Myometrial cell (primary cell): ENCODE measurements around the gene SLC35E3. TPM values are rescaled to one million over a fixed set of nuclear protein-coding genes. Genes with fewer than 3 reads are reported as not detected.

Experiments used
- total RNA-seq: library from RNA; depleted of rRNA; stranded (reverse); fragments of >200 nt; gene quantifications from 2 replicates; pipeline ENCODE4 v1.2.3, GENCODE V29; 2015

Gene SLC35E3
- 1.7 and 3.2 TPM in 2 replicates for total RNA-seq

DNA sequence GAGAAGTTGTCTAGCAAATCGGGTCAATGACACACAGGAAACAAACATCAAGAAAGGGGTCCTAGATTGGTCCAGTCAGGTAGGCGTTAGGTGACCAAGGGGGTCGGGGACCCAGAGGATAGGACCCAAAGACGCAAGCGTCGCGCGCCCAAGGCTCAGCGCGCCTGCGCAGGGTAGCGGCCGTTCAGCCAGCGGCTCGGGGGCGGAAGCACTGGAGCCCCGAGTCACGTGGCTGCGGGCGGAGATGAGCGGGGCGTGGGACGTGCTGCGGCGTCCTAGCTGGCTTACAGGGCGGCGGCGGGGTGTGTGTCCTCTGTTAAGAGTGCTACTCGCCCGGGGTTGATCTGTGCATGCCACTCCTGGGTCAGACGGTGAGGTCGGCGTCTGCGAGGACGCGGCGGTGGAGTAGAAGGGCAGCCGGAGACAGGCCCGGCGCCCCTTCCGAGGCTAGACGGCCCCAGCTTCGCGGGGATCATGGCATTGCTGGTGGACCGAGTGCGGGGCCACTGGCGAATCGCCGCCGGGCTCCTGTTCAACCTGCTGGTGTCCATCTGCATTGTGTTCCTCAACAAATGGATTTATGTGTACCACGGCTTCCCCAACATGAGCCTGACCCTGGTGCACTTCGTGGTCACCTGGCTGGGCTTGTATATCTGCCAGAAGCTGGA lies at the start of gene SLC35E3:
SLC35E3 (plus strand) TSS at position 273 of the 668 bp plus-strand sequence; CDS start at position 475, 202 bp downstream.

DNA sequence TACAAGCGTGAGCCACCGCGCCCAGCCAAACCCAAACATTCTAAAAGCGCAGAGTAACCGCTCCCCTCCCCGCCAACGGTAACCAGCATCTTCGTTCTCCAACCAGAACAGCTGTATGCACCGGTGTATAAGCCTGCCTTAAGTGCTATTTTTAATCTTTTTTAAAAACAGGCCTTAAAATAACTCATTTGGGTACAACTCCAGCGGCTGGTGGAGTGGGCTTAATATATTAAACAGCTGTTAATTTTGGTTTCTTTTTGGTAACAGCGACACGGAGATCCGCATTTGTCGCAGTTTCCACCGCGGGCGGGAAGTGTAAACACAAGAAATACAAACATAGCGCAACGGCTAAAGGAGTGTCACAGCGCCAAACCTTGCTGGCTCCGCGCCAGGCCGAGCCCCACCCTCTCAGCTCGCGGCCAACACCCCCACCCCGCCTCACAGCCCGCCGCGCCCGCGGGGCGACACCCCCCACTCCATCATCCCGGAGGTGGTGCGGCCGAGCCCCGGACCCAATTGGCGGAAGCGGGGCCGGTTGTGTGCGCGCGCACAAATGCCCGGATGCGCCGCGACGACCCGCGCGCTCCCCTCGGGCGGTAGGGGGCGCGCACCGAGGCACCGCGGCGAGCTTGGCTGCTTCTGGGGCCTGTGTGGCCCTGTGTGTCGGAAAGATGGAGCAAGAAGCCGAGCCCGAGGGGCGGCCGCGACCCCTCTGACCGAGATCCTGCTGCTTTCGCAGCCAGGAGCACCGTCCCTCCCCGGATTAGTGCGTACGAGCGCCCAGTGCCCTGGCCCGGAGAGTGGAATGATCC lies 61.8 kb downstream of the SLC35E3 start, which contains the start of gene MDM2:
MDM2 (plus strand) TSS at position 602 of the 812 bp plus-strand sequence. CDS start 301 bp downstream, outside the sequence.

Other genes with a start within 250 kb of the SLC35E3 start
- gene RAP1B, start 135.3 kb upstream of the SLC35E3 start, total RNA-seq = 220 and 282 TPM in 2 replicates
- 36.6 and 41.6 TPM in 2 replicates for gene NUP107, start 59.2 kb upstream of the SLC35E3 start, total RNA-seq
- gene MDM2, start 62.0 kb downstream of the SLC35E3 start, total RNA-seq = 66.6 and 72.7 TPM in 2 replicates
- 22.8 and 34.0 TPM in 2 replicates for gene CPM, start 187.0 kb downstream of the SLC35E3 start, total RNA-seq